Measurements from ENCODE around the gene ATP5F1E. TPM values are rescaled to one million over a fixed set of nuclear protein-coding genes. Genes with fewer than 3 reads are reported as not detected.

ATP5F1E gene
- total and polyA plus RNA-seq, 2 donors (not counting 3 experiments of a cell fraction or from before 2014, with no cell fraction given) = 29.0 to 107 TPM

- H3K36me3 ChIP-seq (ENCODE audit: control insufficient read depth in 2 of 2, extremely low read depth in 1 of 2, insufficient read depth in 2 of 2, low read length in 2 of 2) = peaks cover 30 to 48% of the 10 kb centered on the region in 2 experiments
- H2AFZ ChIP-seq (ENCODE audit: low read depth, low read length) = no peak overlapping the region
- H3K27ac ChIP-seq (ENCODE audit: insufficient read depth, low read depth, low read length) = no peak overlapping the region
- H3K4me2 ChIP-seq (ENCODE audit: insufficient read depth, low read length) = no peak overlapping the region
- H3K79me2 ChIP-seq (ENCODE audit: control insufficient read depth, insufficient read depth, low read length) = peaks cover 28% of the 10 kb centered on the region
- H4K20me1 ChIP-seq (replicated peaks; ENCODE audit: control insufficient read depth, extremely low read depth, insufficient read depth, low read length) = no peaks in the 10 kb centered on the region
- ChIA-PET CTCF (no interaction called here), POLR2A (no interaction called here)
- H3K9ac ChIP-seq (replicated peaks; ENCODE audit: extremely low read depth, insufficient read depth, low read length) = no peak overlapping the region
- no peak for TF ChIP-seq JUN (IDR thresholded peaks at IDR 0.05; ENCODE audit: borderline replicate concordance, insufficient read depth, insufficient read length, low read depth)
- no peak for TF ChIP-seq MAX (IDR thresholded peaks at IDR 0.05; ENCODE audit: insufficient read depth, insufficient read length)
- TF ChIP-seq POLR2AphosphoS5 (IDR thresholded peaks at IDR 0.05; ENCODE audit: insufficient read depth, low read depth, low read length) = no peak
- TF ChIP-seq GATA2 (IDR thresholded peaks at IDR 0.05; ENCODE audit: insufficient read depth, insufficient read length, low read depth, low read length) = no peak
- no peak for TF ChIP-seq EZH2 (IDR thresholded peaks at IDR 0.05; ENCODE audit: borderline replicate concordance, low read depth, low read length, severe bottlenecking)
- TF ChIP-seq MYC (IDR thresholded peaks at IDR 0.05; ENCODE audit: low read depth, low read length) = no peak
- TF ChIP-seq CTCF (IDR thresholded peaks at IDR 0.05; ENCODE audit: extremely low read depth in 1 of 2, insufficient read depth in 1 of 2, low read depth in 1 of 2, low read length in 2 of 2) = no peak
- no peak for TF ChIP-seq POLR2A (IDR thresholded peaks at IDR 0.05; ENCODE audit: low read depth, low read length)
- no peak overlapping the region for H3K4me3 ChIP-seq (replicated peaks in 1 of 3; ENCODE audit: insufficient read depth in 1 of 3, low read depth in 1 of 3, low read length in 3 of 3)
- no peak for FAIRE-seq
- no peak for DNase-seq (ENCODE audit: low read depth, low spot score)
- no peaks in the 10 kb centered on the region for H3K4me1 ChIP-seq (ENCODE audit: control insufficient read depth, extremely low read depth, insufficient read depth, low read length)
- BruUV-seq (replicated peaks) = no TSS peak
- H3K9me1 ChIP-seq (replicated peaks; ENCODE audit: control insufficient read depth, extremely low read depth, insufficient read depth, low read length) = no peaks in the 10 kb centered on the region
- dilution Hi-C loops (cut with MboI; ENCODE audit: extremely low pct_ligation_motif_present, low sequenced_read_pairs) (no loop called here), intact Hi-C loops (cut with micrococcal nuclease) (loop anchor here (10.0 kb wide), 1 partner anchor 236 kb away; no protein-coding TSS in a partner anchor)
- H3K27me3 ChIP-seq (ENCODE audit: control insufficient read depth in 2 of 2, insufficient read depth in 2 of 2, low read length in 2 of 2) = no peaks in the 10 kb centered on the region
- H3K9me3 ChIP-seq (replicated peaks; ENCODE audit: control insufficient read depth, insufficient read depth, low read length) = no peaks in the 10 kb centered on the region
Measured at GRCh38 chr20:58988565-58988882, 43.6 kb downstream of the ATP5F1E start.

Measured in endothelial cell of umbilical vein (primary cell).